Panc1 (cell line): ENCODE measurements around the gene MRPS23. TPM values are rescaled to one million over a fixed set of nuclear protein-coding genes. Genes with fewer than 3 reads are reported as not detected.

Experiments
- ATAC-seq: fragments of 200-7000 bp; cut with Tn5 transposase; 2 replicates; pipeline ENCODE4 v1.9.1; 2020; ENCODE audit warnings: mild to moderate bottlenecking, moderate library complexity
- BruUV-seq: library from RNA; stranded (reverse); fragments of 400-500 nt; replicated peaks from 2 replicates; lab custom pipeline; 2021; lab: Mats Ljungman, UMichigan
- CTCF ChIA-PET: fragments of 300-600 bp; sonication (Branson Sonifier 250); formaldehyde crosslinking; loops from one replicate; lab custom pipeline; 2022; ENCODE audit warnings: antibody characterized with exemption; lab: Charles Lee
- POLR2A ChIA-PET: fragments of 300-600 bp; sonication (Branson Sonifier 250); formaldehyde crosslinking; loops from one replicate; lab custom pipeline; 2022; ENCODE audit warnings: antibody characterized with exemption; lab: Charles Lee
- DNase-seq: peaks from one replicate; pipeline ENCODE4 v3.0.0-alpha.2; 2010; ENCODE audit warnings: low read depth, low spot score
- H3K27ac ChIP-seq: 2 replicates; pipeline ENCODE4 v1.5.1; 2011; ENCODE audit warnings: mild to moderate bottlenecking, low read length, inconsistent platforms
- H3K27me3 ChIP-seq: fragments of 200-500 bp; sonication (Bioruptor generic); 2 replicates; pipeline ENCODE4 v1.6.0; 2014; ENCODE audit warnings: low read length, inconsistent platforms; ENCODE audit not compliant: control insufficient read depth, insufficient read depth
- H3K36me3 ChIP-seq: fragments of 200-500 bp; sonication (Bioruptor generic); 2 replicates; pipeline ENCODE4 v1.5.1; 2014; ENCODE audit warnings: inconsistent platforms, mild to moderate bottlenecking, low read length, moderate library complexity; ENCODE audit not compliant: control insufficient read depth, insufficient read depth
- H3K4me1 ChIP-seq: 2 replicates; pipeline ENCODE4 v1.5.1; 2011; ENCODE audit warnings: inconsistent platforms, mild to moderate bottlenecking, low read length, moderate library complexity; ENCODE audit not compliant: control insufficient read depth, insufficient read depth
- H3K4me3 ChIP-seq, 2 experiments: 2 replicates each; pipeline ENCODE4 v1.5.1; 2011 to 2012; ENCODE audit warnings: low read depth in 2 of 2, low read length in 2 of 2, mild to moderate bottlenecking in 2 of 2, inconsistent platforms in 1 of 2, moderate library complexity in 1 of 2
- H3K9me3 ChIP-seq: fragments of 200-500 bp; sonication (Bioruptor generic); 2 replicates; pipeline ENCODE4 v1.5.1; 2014; ENCODE audit warnings: low read depth, mild to moderate bottlenecking, inconsistent platforms, low read length, moderate library complexity; ENCODE audit not compliant: control insufficient read depth, insufficient read depth
- CTCF ChIP-seq: fragments of 450-650 bp; IDR thresholded peaks from 2 replicates; pipeline ENCODE4 v1.5.1; 2017; ENCODE audit warnings: mild to moderate bottlenecking
- POLR2AphosphoS5 ChIP-seq: IDR thresholded peaks from 2 replicates; pipeline ENCODE4 v1.6.1; 2012; ENCODE audit warnings: mild to moderate bottlenecking, low read depth, low read length, moderate library complexity
- REST ChIP-seq, 2 experiments: IDR thresholded peaks; 2 replicates each; pipeline ENCODE4 v1.6.1; 2011 to 2012; ENCODE audit warnings: low read depth in 2 of 2, control low read depth in 1 of 2, low read length in 1 of 2, mild to moderate bottlenecking in 1 of 2, moderate library complexity in 1 of 2; ENCODE audit not compliant: insufficient read depth in 1 of 2
- SIN3A ChIP-seq: IDR thresholded peaks from 2 replicates; pipeline ENCODE4 v1.6.1; 2012; ENCODE audit warnings: low read depth, mild to moderate bottlenecking, low read length, moderate library complexity, borderline replicate concordance; ENCODE audit not compliant: insufficient read depth
- TCF7L2 ChIP-seq: IDR thresholded peaks from 2 replicates; pipeline ENCODE4 v1.6.1; 2011; ENCODE audit warnings: mild to moderate bottlenecking, low read depth, low read length, inconsistent platforms
- in situ Hi-C: cut with HindIII; loops from 2 replicates; pipeline ENCODE4 v1.10.0; 2016; ENCODE audit warnings: low sequenced_read_pairs, low pct_unique_long_range_greater_than_20kb
- intact Hi-C: fragments of 100-400 bp; cut with micrococcal nuclease; formaldehyde crosslinking; loops from one replicate; pipeline ENCODE4 v1.10.0; 2022; ENCODE audit not compliant: unreplicated experiment
- total RNA-seq: library from RNA; stranded (reverse); gene quantifications from one replicate; pipeline ENCODE4 v1.2.1, GENCODE V29; 2021; ENCODE audit not compliant: unreplicated experiment

The MRPS23 gene
- total RNA-seq, 1 experiment from 2014 or later: 85.4 TPM

GRCh38 chr17:57835333-57835900, 14.4 kb downstream of the MRPS23 start:
- in situ Hi-C loops (no loop called here), intact Hi-C loops (loop anchor here (10.0 kb wide), 1 partner anchor 59 kb away; no protein-coding TSS in a partner anchor)
- no peak overlapping the region for H3K27ac ChIP-seq
- DNase-seq: no peak
- peaks cover 9% of the 10 kb centered on the region for H3K36me3 ChIP-seq
- TF ChIP-seq POLR2AphosphoS5: no peak
- TF ChIP-seq REST (IDR thresholded peaks at IDR 0.05; ENCODE audit: insufficient read depth in 1 of 2, low read depth in 2 of 2, low read length in 1 of 2): no peak
- TF ChIP-seq SIN3A: no peak
- TF ChIP-seq TCF7L2: no peak
- peaks cover 8% of the 10 kb centered on the region for H3K4me1 ChIP-seq
- POLR2A ChIA-PET: interaction anchor here (0.7 kb wide), 1 partner anchor 10 kb away, joined by 3 read pairs; no protein-coding TSS in a partner anchor
- ATAC-seq: no peak
- no peak overlapping the region for H3K4me3 ChIP-seq
- H3K27me3 ChIP-seq: no peaks in the 10 kb centered on the region
- no TSS peak for BruUV-seq
- CTCF ChIA-PET: interaction anchor here (0.7 kb wide), 1 partner anchor 362 kb away, joined by 5 read pairs; no protein-coding TSS in a partner anchor
- H3K9me3 ChIP-seq: no peaks in the 10 kb centered on the region

- H3K27ac ChIP-seq: no peak overlapping the region
- BruUV-seq: no TSS peak
- H3K4me3 ChIP-seq: no peak overlapping the region
- no peaks in the 10 kb centered on the region for H3K9me3 ChIP-seq
- DNase-seq: no peak
- intact Hi-C loops: loop anchor here (5.0 to 10.0 kb wide), 2 partner anchors 61 to 592 kb away; no protein-coding TSS in a partner anchor
- in situ Hi-C loops: no loop called here
- TF ChIP-seq SIN3A (no peak), POLR2AphosphoS5 (no peak), CTCF (no peak), TCF7L2 (no peak), REST (IDR thresholded peaks at IDR 0.05; ENCODE audit: insufficient read depth in 1 of 2, low read depth in 2 of 2, low read length in 1 of 2) (no peak)
- H3K36me3 ChIP-seq: peaks cover 2% of the 10 kb centered on the region; the same call in 1 of the 2 replicates
- ChIA-PET CTCF (interaction anchor here (0.8 to 1.2 kb wide), 4 partner anchors 17 to 237 kb away, joined by 3 to 5 read pairs (median 4); no protein-coding TSS in a partner anchor), POLR2A (interaction anchor here (0.5 kb wide), 1 partner anchor 461 kb away, joined by 3 read pairs; no protein-coding TSS in a partner anchor)
- ATAC-seq: peak; percentile 78
- no peaks in the 10 kb centered on the region for H3K27me3 ChIP-seq
- peaks cover 8% of the 10 kb centered on the region for H3K4me1 ChIP-seq
These were observed 15.6 kb downstream of the MRPS23 start for GRCh38 chr17:57834146-57834741.
